Measurements from ENCODE around the gene ARHGAP15. TPM values are rescaled to one million over a fixed set of nuclear protein-coding genes. Genes with fewer than 3 reads are reported as not detected.

Gene ARHGAP15
- total RNA-seq, 1 experiment from 2014 or later: 0.41 TPM

GRCh38 chr2:143225931-143226330, 96.7 kb downstream of the ARHGAP15 start:
- in situ Hi-C loops (cut with HindIII; ENCODE audit: low pct_unique_long_range_greater_than_20kb, low sequenced_read_pairs): no loop called here
- no TSS peak for BruUV-seq (replicated peaks)
- CTCF ChIA-PET: interaction anchor here (0.7 kb wide), 1 partner anchor 77 kb away, joined by 3 read pairs; no protein-coding TSS in a partner anchor

DNA sequence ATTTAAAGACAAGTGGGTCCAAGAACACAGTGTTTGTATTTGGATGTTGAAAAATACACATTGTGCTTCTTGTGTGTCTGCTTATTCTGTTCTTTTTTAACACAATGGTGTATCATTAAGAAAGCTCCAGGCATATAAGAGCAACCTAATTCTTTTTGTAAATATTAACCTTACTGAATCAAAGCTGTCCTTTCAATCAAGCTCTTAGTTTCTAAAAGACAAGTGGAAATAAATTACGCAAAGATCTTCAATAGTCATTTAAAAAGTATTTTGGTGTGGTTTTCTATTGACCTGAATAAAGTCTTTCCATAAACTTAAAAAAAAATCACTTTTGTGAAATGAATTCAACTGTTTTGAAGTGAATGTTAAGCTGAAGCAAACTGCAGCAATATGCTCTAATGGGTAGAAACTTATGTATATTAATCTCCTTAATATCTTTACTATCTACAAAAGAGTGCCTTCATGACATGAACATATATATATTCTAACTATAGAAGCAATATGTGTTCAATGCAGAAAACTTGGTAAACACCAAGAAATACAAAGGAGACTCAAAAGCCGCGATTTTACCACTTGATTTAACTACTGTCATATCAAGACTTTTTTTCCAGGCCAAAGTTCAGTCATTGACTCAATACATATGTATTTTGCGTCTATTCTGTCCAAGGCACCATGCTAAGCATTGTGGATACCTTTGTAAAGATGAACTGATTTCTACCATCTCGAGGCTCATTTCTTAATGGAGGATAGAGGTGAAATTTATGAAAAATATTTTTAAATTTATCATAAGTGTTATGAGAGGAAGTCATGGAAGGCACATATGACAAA, 97.7 kb downstream of the ARHGAP15 start:
- ATAC-seq (no peak), DNase-seq (ENCODE audit: low read depth, low spot score) (no peak)
- intact Hi-C loops (cut with micrococcal nuclease; ENCODE audit: unreplicated experiment): no loop called here
- no peaks in the 10 kb centered on the region for H3K4me1 ChIP-seq (ENCODE audit: control insufficient read depth, insufficient read depth, low read length)
- CTCF ChIA-PET: no interaction called here
- TF ChIP-seq, protein P1, sequence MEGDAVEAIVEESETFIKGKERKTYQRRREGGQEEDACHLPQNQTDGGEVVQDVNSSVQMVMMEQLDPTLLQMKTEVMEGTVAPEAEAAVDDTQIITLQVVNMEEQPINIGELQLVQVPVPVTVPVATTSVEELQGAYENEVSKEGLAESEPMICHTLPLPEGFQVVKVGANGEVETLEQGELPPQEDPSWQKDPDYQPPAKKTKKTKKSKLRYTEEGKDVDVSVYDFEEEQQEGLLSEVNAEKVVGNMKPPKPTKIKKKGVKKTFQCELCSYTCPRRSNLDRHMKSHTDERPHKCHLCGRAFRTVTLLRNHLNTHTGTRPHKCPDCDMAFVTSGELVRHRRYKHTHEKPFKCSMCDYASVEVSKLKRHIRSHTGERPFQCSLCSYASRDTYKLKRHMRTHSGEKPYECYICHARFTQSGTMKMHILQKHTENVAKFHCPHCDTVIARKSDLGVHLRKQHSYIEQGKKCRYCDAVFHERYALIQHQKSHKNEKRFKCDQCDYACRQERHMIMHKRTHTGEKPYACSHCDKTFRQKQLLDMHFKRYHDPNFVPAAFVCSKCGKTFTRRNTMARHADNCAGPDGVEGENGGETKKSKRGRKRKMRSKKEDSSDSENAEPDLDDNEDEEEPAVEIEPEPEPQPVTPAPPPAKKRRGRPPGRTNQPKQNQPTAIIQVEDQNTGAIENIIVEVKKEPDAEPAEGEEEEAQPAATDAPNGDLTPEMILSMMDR (IDR thresholded peaks at IDR 0.05): no peak
- TF ChIP-seq REST (IDR thresholded peaks at IDR 0.05; ENCODE audit: insufficient read depth in 1 of 2, low read depth in 2 of 2, low read length in 1 of 2): no peak
- no peak for TF ChIP-seq POLR2AphosphoS5 (IDR thresholded peaks at IDR 0.05; ENCODE audit: low read depth, low read length)
- TF ChIP-seq SIN3A (IDR thresholded peaks at IDR 0.05; ENCODE audit: borderline replicate concordance, insufficient read depth, low read depth, low read length): no peak
- TF ChIP-seq TCF7L2 (IDR thresholded peaks at IDR 0.05; ENCODE audit: low read depth, low read length): no peak
- H3K27ac ChIP-seq (ENCODE audit: low read length): no peak overlapping the region
- no peaks in the 10 kb centered on the region for H3K27me3 ChIP-seq (ENCODE audit: control insufficient read depth, insufficient read depth, low read length)
- BruUV-seq (replicated peaks): no TSS peak
- no peak overlapping the region for H3K4me3 ChIP-seq (ENCODE audit: low read depth in 2 of 2, low read length in 2 of 2)
- POLR2A ChIA-PET: no interaction called here
- no peaks in the 10 kb centered on the region for H3K36me3 ChIP-seq (ENCODE audit: control insufficient read depth, insufficient read depth, low read length)
- in situ Hi-C loops (cut with HindIII; ENCODE audit: low pct_unique_long_range_greater_than_20kb, low sequenced_read_pairs): no loop called here
- H3K9me3 ChIP-seq (ENCODE audit: control insufficient read depth, insufficient read depth, low read depth, low read length): no peaks in the 10 kb centered on the region

More at GRCh38 chr2:143225931-143226330, 96.7 kb downstream of the ARHGAP15 start:
- ATAC-seq: no peak
- H3K9me3 ChIP-seq (ENCODE audit: control insufficient read depth, insufficient read depth, low read depth, low read length): no peaks in the 10 kb centered on the region
- intact Hi-C loops (cut with micrococcal nuclease; ENCODE audit: unreplicated experiment): no loop called here
- no peaks in the 10 kb centered on the region for H3K27me3 ChIP-seq (ENCODE audit: control insufficient read depth, insufficient read depth, low read length)
- POLR2A ChIA-PET: no interaction called here
- H3K27ac ChIP-seq (ENCODE audit: low read length): no peak overlapping the region
- H3K4me3 ChIP-seq (ENCODE audit: low read depth in 2 of 2, low read length in 2 of 2): no peak overlapping the region
- no peak for TF ChIP-seq SIN3A (IDR thresholded peaks at IDR 0.05; ENCODE audit: borderline replicate concordance, insufficient read depth, low read depth, low read length)
- TF ChIP-seq TCF7L2 (IDR thresholded peaks at IDR 0.05; ENCODE audit: low read depth, low read length): no peak
- TF ChIP-seq, protein P1 (IDR thresholded peaks at IDR 0.05): no peak
- no peak for TF ChIP-seq REST (IDR thresholded peaks at IDR 0.05; ENCODE audit: insufficient read depth in 1 of 2, low read depth in 2 of 2, low read length in 1 of 2)
- TF ChIP-seq POLR2AphosphoS5 (IDR thresholded peaks at IDR 0.05; ENCODE audit: low read depth, low read length): no peak
- no peaks in the 10 kb centered on the region for H3K4me1 ChIP-seq (ENCODE audit: control insufficient read depth, insufficient read depth, low read length)
- H3K36me3 ChIP-seq (ENCODE audit: control insufficient read depth, insufficient read depth, low read length): no peaks in the 10 kb centered on the region
- no peak for DNase-seq (ENCODE audit: low read depth, low spot score)
